Muscle layer of duodenum (tissue), 2 donors: ENCODE measurements around the gene SLC39A5.

ENCODE experiments used
- H3K27ac ChIP-seq: one replicate; pipeline ENCODE4 v1.7.0; 2013; ENCODE audit warnings: mild to moderate bottlenecking, low read length
- H3K27me3 ChIP-seq: one replicate; pipeline ENCODE4 v1.7.0; 2013; ENCODE audit warnings: low read depth, mild to moderate bottlenecking, control low read depth, low read length
- H3K36me3 ChIP-seq, 2 donors: one replicate each; pipeline ENCODE4 v1.7.0; 2013; ENCODE audit warnings: low read length in 2 of 2, control low read depth in 1 of 2, mild to moderate bottlenecking in 1 of 2; ENCODE audit not compliant: insufficient read depth in 2 of 2, control insufficient read depth in 1 of 2
- H3K4me1 ChIP-seq, 2 donors: one replicate each; pipeline ENCODE4 v1.7.0; 2013; ENCODE audit warnings: low read length in 2 of 2, mild to moderate bottlenecking in 2 of 2, control low read depth in 1 of 2, moderate library complexity in 1 of 2; ENCODE audit not compliant: insufficient read depth in 2 of 2, control insufficient read depth in 1 of 2
- H3K4me3 ChIP-seq, 2 donors: one replicate each; pipeline ENCODE4 v1.7.0; 2013; ENCODE audit warnings: low read length in 2 of 2, low read depth in 1 of 2, mild to moderate bottlenecking in 1 of 2
- H3K9me3 ChIP-seq, 2 donors: one replicate each; pipeline ENCODE4 v1.7.0; 2013; ENCODE audit warnings: low read length in 2 of 2, control low read depth in 1 of 2, mild to moderate bottlenecking in 1 of 2; ENCODE audit not compliant: control insufficient read depth in 1 of 2
- donor health status: healthy.

Gene SLC39A5, protein sequence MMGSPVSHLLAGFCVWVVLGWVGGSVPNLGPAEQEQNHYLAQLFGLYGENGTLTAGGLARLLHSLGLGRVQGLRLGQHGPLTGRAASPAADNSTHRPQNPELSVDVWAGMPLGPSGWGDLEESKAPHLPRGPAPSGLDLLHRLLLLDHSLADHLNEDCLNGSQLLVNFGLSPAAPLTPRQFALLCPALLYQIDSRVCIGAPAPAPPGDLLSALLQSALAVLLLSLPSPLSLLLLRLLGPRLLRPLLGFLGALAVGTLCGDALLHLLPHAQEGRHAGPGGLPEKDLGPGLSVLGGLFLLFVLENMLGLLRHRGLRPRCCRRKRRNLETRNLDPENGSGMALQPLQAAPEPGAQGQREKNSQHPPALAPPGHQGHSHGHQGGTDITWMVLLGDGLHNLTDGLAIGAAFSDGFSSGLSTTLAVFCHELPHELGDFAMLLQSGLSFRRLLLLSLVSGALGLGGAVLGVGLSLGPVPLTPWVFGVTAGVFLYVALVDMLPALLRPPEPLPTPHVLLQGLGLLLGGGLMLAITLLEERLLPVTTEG

GRCh38 chr12:56229916-56230431, at the start of gene SLC39A5:
Gene SLC39A5 (plus strand): TSS chr12:56230051. CDS start chr12:56231275, 1,224 bp downstream.
- Histone ChIP-seq H3K4me1 (peaks cover 0 to 2% of the 10 kb centered on the region in 2 donors), H3K27me3 (no peaks in the 10 kb centered on the region), H3K27ac (peak within 1 kb of the TSS; percentile 77), H3K9me3 (no peaks in the 10 kb centered on the region), H3K4me3 (peak within 1 kb of the TSS in 1 of 2 donors; percentile 52), H3K36me3 (peaks cover 4 to 9% of the 10 kb centered on the region in 2 donors)

DNA sequence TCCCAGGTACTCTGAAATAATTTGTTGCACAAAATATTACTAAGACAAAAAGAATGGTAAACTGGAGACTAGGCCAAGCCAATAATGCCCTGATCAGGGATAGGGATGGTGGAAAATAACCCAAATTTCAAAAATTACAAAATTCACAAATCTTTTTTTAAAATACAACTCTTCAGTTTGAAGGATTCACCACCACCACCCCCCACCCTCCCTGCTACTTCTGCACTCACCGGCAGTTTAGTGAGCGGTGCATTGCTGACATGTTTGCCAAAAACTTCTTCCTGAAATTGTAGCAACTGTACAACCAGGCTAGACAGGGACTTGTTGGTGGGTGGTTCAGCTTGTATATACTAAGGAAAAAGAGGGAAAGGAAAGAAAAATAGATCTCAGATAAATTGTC, 42.9 kb upstream of the SLC39A5 start:
- no peak overlapping the region for H3K4me3 ChIP-seq
- H3K27ac ChIP-seq: no peak overlapping the region
- H3K36me3 ChIP-seq: peaks cover 26 to 27% of the 10 kb centered on the region in 2 donors
- peaks cover 5 to 25% of the 10 kb centered on the region in 2 donors for H3K4me1 ChIP-seq
- H3K27me3 ChIP-seq: no peaks in the 10 kb centered on the region
- H3K9me3 ChIP-seq: no peaks in the 10 kb centered on the region

- Histone ChIP-seq H3K4me1 (peaks cover 5 to 25% of the 10 kb centered on the region in 2 donors), H3K36me3 (peaks cover 20 to 25% of the 10 kb centered on the region in 2 donors), H3K27me3 (no peaks in the 10 kb centered on the region), H3K4me3 (peak overlapping the region; percentile 59 to 85), H3K9me3 (no peaks in the 10 kb centered on the region), H3K27ac (peak overlapping the region; percentile 10)
Measured at GRCh38 chr12:56188131-56188777, 41.6 kb upstream of the SLC39A5 start.

GRCh38 chr12:56188778-56189098, 41.1 kb upstream of the SLC39A5 start:
- H3K27ac ChIP-seq: peak overlapping the region; percentile 10
- no peaks in the 10 kb centered on the region for H3K27me3 ChIP-seq
- peaks cover 5 to 25% of the 10 kb centered on the region in 2 donors for H3K4me1 ChIP-seq
- peak overlapping the region; percentile 59 to 85 for H3K4me3 ChIP-seq
- peaks cover 17 to 21% of the 10 kb centered on the region in 2 donors for H3K36me3 ChIP-seq
- no peaks in the 10 kb centered on the region for H3K9me3 ChIP-seq

DNA sequence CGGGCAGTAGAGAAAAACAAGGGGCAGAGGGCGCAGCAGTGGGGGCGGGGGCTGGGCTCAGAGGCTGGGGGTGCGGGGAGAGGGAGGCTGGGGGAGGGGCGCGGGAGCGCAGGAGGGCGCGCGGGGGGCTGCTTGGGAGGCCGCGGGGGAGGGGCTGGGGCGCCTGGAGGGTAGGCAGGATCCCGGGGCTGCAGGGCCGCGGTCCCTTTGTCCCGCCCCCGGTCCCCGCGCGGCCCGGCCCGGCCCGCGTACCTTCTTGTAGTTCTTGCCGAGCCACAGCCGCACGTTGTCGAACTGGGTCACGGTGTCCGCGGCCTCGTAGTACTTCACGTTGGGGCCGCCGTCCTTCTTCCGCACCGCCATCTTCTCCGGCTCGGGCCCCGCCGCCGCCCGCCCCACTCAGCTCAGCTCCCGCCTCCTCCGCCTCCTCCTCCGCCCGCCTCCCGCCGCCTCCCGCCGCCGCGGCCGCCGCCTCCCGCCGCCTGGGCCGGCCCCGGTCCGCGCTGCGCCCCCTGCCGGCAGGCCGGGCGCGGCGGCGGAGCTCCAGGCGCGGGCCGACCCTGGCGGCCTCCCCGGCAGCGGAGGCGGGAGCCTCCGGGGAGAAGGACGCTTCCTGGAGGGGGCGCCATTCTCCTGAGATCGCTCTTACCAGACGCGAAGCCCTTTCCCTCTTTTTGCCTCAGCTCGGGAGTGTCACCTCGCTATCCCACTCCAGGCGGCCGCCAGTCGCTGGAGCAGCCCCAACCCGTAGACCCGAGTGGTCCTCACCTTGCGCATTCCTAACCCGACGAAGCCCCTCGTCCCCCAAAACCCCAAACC, 40.5 kb upstream of the SLC39A5 start, which contains the start of gene SMARCC2:
TSS of gene SMARCC2 (minus strand) at position 385 of the 819 bp plus-strand sequence. CDS start at position 363, 22 bp downstream.
- Histone ChIP-seq H3K36me3 (peaks cover 11 to 15% of the 10 kb centered on the region in 2 donors), H3K4me3 (peak within 1 kb of the TSS; percentile 85 to 93), H3K27ac (peak within 1 kb of the TSS; percentile 97), H3K9me3 (no peaks in the 10 kb centered on the region), H3K4me1 (peaks cover 5 to 25% of the 10 kb centered on the region in 2 donors), H3K27me3 (no peaks in the 10 kb centered on the region)

GRCh38 chr12:56189918-56190694, 39.7 kb upstream of the SLC39A5 start:
- H3K4me1 ChIP-seq: peaks cover 5 to 25% of the 10 kb centered on the region in 2 donors
- peak overlapping the region; percentile 85 to 93 for H3K4me3 ChIP-seq
- H3K9me3 ChIP-seq: no peaks in the 10 kb centered on the region
- H3K27me3 ChIP-seq: no peaks in the 10 kb centered on the region
- H3K36me3 ChIP-seq: peaks cover 3 to 8% of the 10 kb centered on the region in 2 donors
- H3K27ac ChIP-seq: peak overlapping the region; percentile 97

- Histone ChIP-seq H3K27ac (peak overlapping the region; percentile 97), H3K9me3 (no peaks in the 10 kb centered on the region), H3K36me3 (peaks cover 0 to 8% of the 10 kb centered on the region in 2 donors), H3K4me3 (peak overlapping the region; percentile 85 to 93), H3K27me3 (no peaks in the 10 kb centered on the region), H3K4me1 (peaks cover 5 to 25% of the 10 kb centered on the region in 2 donors)
Measured at GRCh38 chr12:56190695-56191155, 39.1 kb upstream of the SLC39A5 start.

- Histone ChIP-seq H3K36me3 (no peaks in the 10 kb centered on the region), H3K9me3 (no peaks in the 10 kb centered on the region), H3K27me3 (no peaks in the 10 kb centered on the region), H3K4me1 (peaks cover 5 to 18% of the 10 kb centered on the region in 2 donors), H3K27ac (no peak overlapping the region), H3K4me3 (no peak overlapping the region)
Measured at GRCh38 chr12:56192582-56192981, 37.3 kb upstream of the SLC39A5 start.

DNA sequence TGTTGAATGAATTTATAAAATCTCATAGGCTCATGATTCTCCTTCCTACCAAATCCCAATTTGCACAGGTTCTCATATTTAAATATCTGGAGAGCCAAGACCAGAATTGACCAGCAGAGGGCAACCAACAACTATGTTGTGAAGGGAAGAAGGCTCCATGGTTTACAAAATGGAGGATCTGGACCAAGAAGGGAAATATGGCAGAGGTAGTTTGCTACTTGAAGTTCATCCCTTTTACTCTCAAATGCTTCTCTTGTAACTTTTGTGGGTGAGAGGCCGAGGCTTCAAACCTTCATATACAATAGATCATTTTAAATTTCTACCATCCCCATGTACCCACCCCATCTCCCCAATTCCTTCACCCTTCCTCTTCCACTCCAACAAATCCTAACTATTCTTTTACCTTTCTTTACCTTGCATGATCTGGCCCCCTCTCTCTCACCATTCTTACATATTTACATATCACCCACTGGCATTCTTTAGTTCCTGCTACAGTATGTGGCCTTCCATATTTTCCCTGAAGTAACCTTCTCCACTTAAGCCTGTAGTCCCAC, 36.7 kb upstream of the SLC39A5 start:
- H3K4me1 ChIP-seq: peaks cover 5 to 13% of the 10 kb centered on the region in 2 donors
- no peak overlapping the region for H3K27ac ChIP-seq
- no peaks in the 10 kb centered on the region for H3K27me3 ChIP-seq
- H3K4me3 ChIP-seq: no peak overlapping the region
- H3K9me3 ChIP-seq: no peaks in the 10 kb centered on the region
- no peaks in the 10 kb centered on the region for H3K36me3 ChIP-seq
